Gastroesophageal sphincter (tissue), 4 donors: ENCODE data around the gene DACT3. TPM values are rescaled to one million over a fixed set of nuclear protein-coding genes. Genes with fewer than 3 reads are reported as not detected.

Experiments used
- ATAC-seq: fragments of 150-250 bp; one replicate; pipeline ENCODE4 v1.9.1; 2016; ENCODE audit warnings: mild to moderate bottlenecking, moderate library complexity
- H3K27ac ChIP-seq, 4 donors: fragments of 200-600 bp; sonication (generic) in 3 of 4; 1 replicate in 3 of 4; 2 replicates in 1 of 4; pipeline ENCODE4 v1.5.1; 2016 to 2019
- H3K27me3 ChIP-seq: fragments of 200-600 bp; sonication (generic); one replicate; pipeline ENCODE4 v1.5.1; 2019
- H3K36me3 ChIP-seq, 2 donors: fragments of 200-600 bp; sonication (generic); one replicate each; pipeline ENCODE4 v1.5.1; 2019; ENCODE audit warnings: control low read depth in 1 of 2
- H3K4me1 ChIP-seq, 3 donors: fragments of 200-600 bp; sonication (generic); 1 replicate in 2 of 3; 2 replicates in 1 of 3; pipeline ENCODE4 v1.5.1; 2016 to 2019; ENCODE audit warnings: control low read depth in 2 of 3
- H3K4me3 ChIP-seq, 2 donors: fragments of 200-600 bp; sonication (generic); one replicate each; pipeline ENCODE4 v1.5.1; 2019; ENCODE audit warnings: mild to moderate bottlenecking in 1 of 2, moderate library complexity in 1 of 2
- H3K9me3 ChIP-seq, 3 donors: fragments of 200-600 bp; sonication (generic); one replicate each; pipeline ENCODE4 v1.5.1; 2017 to 2019; ENCODE audit warnings: control low read depth in 2 of 3
- EP300 ChIP-seq: sonication (generic); formaldehyde crosslinking; IDR thresholded peaks from one replicate; pipeline ENCODE4 v1.6.1; 2017; ENCODE audit warnings: antibody characterized with exemption, mild to moderate bottlenecking
- POLR2A ChIP-seq, 2 donors: fragments of 450-650 bp; IDR thresholded peaks; one replicate each; pipeline ENCODE4 v1.6.1; 2017; ENCODE audit warnings: antibody characterized with exemption in 2 of 2, mild to moderate bottlenecking in 2 of 2, moderate library complexity in 1 of 2
- POLR2AphosphoS5 ChIP-seq: sonication (generic); formaldehyde crosslinking; IDR thresholded peaks from one replicate; pipeline ENCODE4 v1.6.1; 2017; ENCODE audit warnings: antibody characterized with exemption
- WGBS, 2 donors: methylation state at CpG; one replicate each; pipeline ENCODE4 v1.1.5; 2018; ENCODE audit warnings: low coverage in 1 of 2; 5-methylcytosine and 5-hydroxymethylcytosine counted together
- total RNA-seq, 4 donors: library from RNA; depleted of rRNA; stranded (reverse); fragments of >200 nt; gene quantifications; one replicate each; pipeline ENCODE4 v1.1.0, GENCODE V29; 2016
- TF ChIP-seq, protein P1 (sequence below), 4 experiments: fragments of 200-600 bp in 2 of 4; fragments of 450-650 bp in 2 of 4; sonication (generic) in 1 of 4; IDR thresholded peaks; one replicate each; pipeline ENCODE4 v1.5.1; 2017 to 2019; ENCODE audit warnings: antibody characterized with exemption in 4 of 4, mild to moderate bottlenecking in 2 of 4, moderate library complexity in 2 of 4

Gene DACT3
- total RNA-seq, 4 donors from 2014 or later = 42.9 to 105 (median 53.1) TPM

DNA sequence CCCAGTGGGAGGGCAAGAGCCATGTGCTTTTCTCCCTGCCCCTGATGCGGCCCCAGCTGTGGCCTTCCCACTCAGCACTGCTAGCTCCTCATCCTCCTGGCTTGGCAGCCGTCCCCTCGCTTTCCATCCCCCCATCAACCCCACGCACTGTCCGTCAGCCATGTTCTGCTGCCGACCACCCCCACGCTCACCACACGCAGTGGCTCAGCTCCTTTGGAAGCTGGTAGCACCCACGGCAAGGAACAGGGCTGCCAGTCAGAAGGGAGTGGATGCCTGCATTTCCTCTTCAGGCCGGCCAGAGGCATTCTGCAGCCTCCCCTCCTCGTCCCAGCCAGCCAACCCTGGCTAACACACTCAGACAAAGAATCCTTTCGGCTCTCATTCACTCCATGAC is 53.5 kb downstream of the DACT3 start:
- no peaks in the 10 kb centered on the region for H3K27me3 ChIP-seq
- TF ChIP-seq EP300 = no peak
- H3K4me3 ChIP-seq = no peak overlapping the region
- H3K9me3 ChIP-seq = no peaks in the 10 kb centered on the region
- H3K4me1 ChIP-seq = peaks cover 0 to 57% (median 28%) of the 10 kb centered on the region in 3 donors
- 63 to 83% methylated on average over 2 to 7 of the region's 12 CpGs for WGBS, 2 donors
- H3K27ac ChIP-seq = peak overlapping the region in 2 of 4 donors; percentile 19 to 39
- ATAC-seq = no peak
- peaks cover 0 to 53% of the 10 kb centered on the region in 2 donors for H3K36me3 ChIP-seq

- TF ChIP-seq, protein P1, sequence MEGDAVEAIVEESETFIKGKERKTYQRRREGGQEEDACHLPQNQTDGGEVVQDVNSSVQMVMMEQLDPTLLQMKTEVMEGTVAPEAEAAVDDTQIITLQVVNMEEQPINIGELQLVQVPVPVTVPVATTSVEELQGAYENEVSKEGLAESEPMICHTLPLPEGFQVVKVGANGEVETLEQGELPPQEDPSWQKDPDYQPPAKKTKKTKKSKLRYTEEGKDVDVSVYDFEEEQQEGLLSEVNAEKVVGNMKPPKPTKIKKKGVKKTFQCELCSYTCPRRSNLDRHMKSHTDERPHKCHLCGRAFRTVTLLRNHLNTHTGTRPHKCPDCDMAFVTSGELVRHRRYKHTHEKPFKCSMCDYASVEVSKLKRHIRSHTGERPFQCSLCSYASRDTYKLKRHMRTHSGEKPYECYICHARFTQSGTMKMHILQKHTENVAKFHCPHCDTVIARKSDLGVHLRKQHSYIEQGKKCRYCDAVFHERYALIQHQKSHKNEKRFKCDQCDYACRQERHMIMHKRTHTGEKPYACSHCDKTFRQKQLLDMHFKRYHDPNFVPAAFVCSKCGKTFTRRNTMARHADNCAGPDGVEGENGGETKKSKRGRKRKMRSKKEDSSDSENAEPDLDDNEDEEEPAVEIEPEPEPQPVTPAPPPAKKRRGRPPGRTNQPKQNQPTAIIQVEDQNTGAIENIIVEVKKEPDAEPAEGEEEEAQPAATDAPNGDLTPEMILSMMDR (IDR thresholded peaks at IDR 0.05) = no peak
- TF ChIP-seq EP300 = no peak
- no peak for TF ChIP-seq POLR2AphosphoS5
- no peak for TF ChIP-seq POLR2A (IDR thresholded peaks at IDR 0.05)
- Histone ChIP-seq H3K9me3 (no peaks in the 10 kb centered on the region), H3K36me3 (peaks cover 0 to 53% of the 10 kb centered on the region in 2 donors), H3K4me1 (peaks cover 0 to 62% (median 29%) of the 10 kb centered on the region in 3 donors), H3K27me3 (no peaks in the 10 kb centered on the region), H3K27ac (peak overlapping the region in 2 of 4 donors; percentile 19 to 39), H3K4me3 (no peak overlapping the region)
- WGBS, 2 donors = 65 to 67% methylated on average over 2 of the region's 12 CpGs
- no peak for ATAC-seq
These were observed 54.1 kb downstream of the DACT3 start for GRCh38 chr19:46606681-46607447.

DNA sequence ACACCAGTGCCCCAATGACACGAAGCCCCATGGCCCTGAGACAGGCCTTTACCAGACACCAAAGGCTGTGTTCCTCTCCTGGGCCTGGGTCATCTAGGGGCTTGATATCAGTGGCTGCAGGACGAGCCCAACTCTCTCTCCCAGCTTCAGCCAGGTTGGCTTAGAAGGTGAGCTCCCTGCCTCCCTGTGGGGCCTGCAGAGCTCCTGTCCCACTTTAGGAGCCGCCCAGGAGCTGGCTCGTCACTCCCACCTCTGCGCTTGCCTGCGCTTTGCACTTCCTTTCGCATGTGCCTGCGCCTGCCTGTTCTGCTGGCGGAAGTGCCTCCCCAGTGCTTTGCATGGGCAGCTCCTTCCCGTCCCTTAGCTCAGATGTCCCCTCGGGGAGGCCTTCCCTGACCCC is 55.0 kb downstream of the DACT3 start:
- peaks cover 0 to 65% (median 29%) of the 10 kb centered on the region in 3 donors for H3K4me1 ChIP-seq
- H3K9me3 ChIP-seq = no peaks in the 10 kb centered on the region
- 79 to 86% methylated on average over 2 to 10 of the region's 11 CpGs for WGBS, 2 donors
- H3K27me3 ChIP-seq = no peaks in the 10 kb centered on the region
- TF ChIP-seq EP300 (no peak), POLR2AphosphoS5 (no peak), POLR2A (IDR thresholded peaks at IDR 0.05) (no peak)
- TF ChIP-seq, protein P1 (IDR thresholded peaks at IDR 0.05) = no peak
- peak overlapping the region in 2 of 4 donors; percentile 37 to 98 for H3K27ac ChIP-seq
- no peak for ATAC-seq
- H3K36me3 ChIP-seq = peaks cover 0 to 53% of the 10 kb centered on the region in 2 donors
- no peak overlapping the region for H3K4me3 ChIP-seq

- Histone ChIP-seq H3K36me3 (peaks cover 0 to 52% of the 10 kb centered on the region in 2 donors), H3K27me3 (no peaks in the 10 kb centered on the region), H3K4me1 (peaks cover 0 to 66% (median 29%) of the 10 kb centered on the region in 3 donors), H3K27ac (peak overlapping the region in 3 of 4 donors; percentile 37 to 98 (median 48)), H3K9me3 (no peaks in the 10 kb centered on the region), H3K4me3 (peak overlapping the region in 1 of 2 donors; percentile 19)
- WGBS, 2 donors = no CpG with 5 or more reads among the region's 16 CpGs
- ATAC-seq = no peak
- no peak for TF ChIP-seq POLR2A (IDR thresholded peaks at IDR 0.05)
- no peak for TF ChIP-seq EP300
- no peak for TF ChIP-seq POLR2AphosphoS5
- TF ChIP-seq, protein P1 (IDR thresholded peaks at IDR 0.05) = no peak
These were observed 55.6 kb downstream of the DACT3 start for GRCh38 chr19:46605356-46605821.

- TF ChIP-seq, protein P1 (IDR thresholded peaks at IDR 0.05) = no peak
- TF ChIP-seq EP300 = no peak
- TF ChIP-seq POLR2A (IDR thresholded peaks at IDR 0.05) = no peak
- no peak for TF ChIP-seq POLR2AphosphoS5
- H3K4me1 ChIP-seq = peaks cover 0 to 71% (median 29%) of the 10 kb centered on the region in 3 donors
- H3K27ac ChIP-seq = peak overlapping the region in 3 of 4 donors; percentile 37 to 98 (median 48)
- WGBS, 2 donors = 47% methylated on average over 3 of the region's 13 CpGs; no CpG with 5 or more reads in 1 of the 2 donors
- H3K27me3 ChIP-seq = no peaks in the 10 kb centered on the region
- H3K9me3 ChIP-seq = no peaks in the 10 kb centered on the region
- H3K4me3 ChIP-seq = peak overlapping the region in 1 of 2 donors; percentile 19
- peaks cover 0 to 46% of the 10 kb centered on the region in 2 donors for H3K36me3 ChIP-seq
- no peak for ATAC-seq
These were observed 56.1 kb downstream of the DACT3 start for GRCh38 chr19:46604781-46605355.
